SU-DHL-6 (cell line): ENCODE data around the gene ACE.

Experiments
- H2AFZ ChIP-seq: fragments of 200-600 bp; sonication (generic); 2 replicates; pipeline ENCODE4 v1.6.1; 2014; ENCODE audit warnings: low read depth, mild to moderate bottlenecking, moderate library complexity, mixed read lengths, antibody characterized with exemption, low read length; ENCODE audit not compliant: severe bottlenecking
- H3F3A ChIP-seq: fragments of 200-600 bp; shearing (Covaris generic); 2 replicates; pipeline ENCODE4 v1.6.0; 2016; ENCODE audit warnings: antibody characterized with exemption, mild to moderate bottlenecking; ENCODE audit not compliant: insufficient read depth
- H3K27ac ChIP-seq: fragments of 200-600 bp; sonication (generic); 2 replicates; pipeline ENCODE4 v1.5.1; 2016; ENCODE audit warnings: low read depth, mild to moderate bottlenecking, low read length, moderate library complexity, mixed read lengths
- H3K27me3 ChIP-seq: fragments of 200-600 bp; sonication (generic), shearing (Covaris generic); 2 replicates; pipeline ENCODE4 v1.6.0; 2014; ENCODE audit warnings: mild to moderate bottlenecking, low read length
- H3K36me3 ChIP-seq: fragments of 200-600 bp; sonication (generic); 2 replicates; pipeline ENCODE4 v1.6.1; 2014; ENCODE audit warnings: mild to moderate bottlenecking, low read length, mixed read lengths
- H3K4me2 ChIP-seq: fragments of 300-600, 200-600 bp; shearing (Covaris generic), sonication (generic); 2 replicates; pipeline ENCODE4 v1.6.0; 2014; ENCODE audit warnings: low read length, low read depth, mild to moderate bottlenecking; ENCODE audit not compliant: poor library complexity, severe bottlenecking
- H3K4me3 ChIP-seq: fragments of 200-600 bp; sonication (generic); 2 replicates; pipeline ENCODE4 v1.5.1; 2014; ENCODE audit warnings: antibody characterized with exemption, low read length, mild to moderate bottlenecking, mixed read lengths; ENCODE audit not compliant: insufficient read depth, poor library complexity, severe bottlenecking
- H3K79me2 ChIP-seq: fragments of 200-600 bp; sonication (generic); 2 replicates; pipeline ENCODE4 v1.6.1; 2014; ENCODE audit warnings: mild to moderate bottlenecking, low read length, moderate library complexity; ENCODE audit not compliant: insufficient read depth
- H3K9ac ChIP-seq: fragments of 200-600 bp; sonication (generic); 2 replicates; pipeline ENCODE4 v1.7.0; 2014; ENCODE audit warnings: mild to moderate bottlenecking, low read length
- H3K9me2 ChIP-seq: fragments of 200-600 bp; sonication (generic); replicated peaks from 2 replicates; pipeline ENCODE4 v1.6.1; 2014; ENCODE audit warnings: low read length; ENCODE audit not compliant: insufficient read depth
- H3K9me3 ChIP-seq: fragments of 200-600 bp; sonication (generic); 2 replicates; pipeline ENCODE4 v1.6.1; 2014; ENCODE audit warnings: low read length, mixed read lengths; ENCODE audit not compliant: insufficient read depth
- H4K20me1 ChIP-seq: fragments of 200-600 bp; sonication (generic); 2 replicates; pipeline ENCODE4 v1.6.1; 2014; ENCODE audit warnings: low read depth, mild to moderate bottlenecking, antibody characterized with exemption, low read length, moderate library complexity, mixed read lengths
- CTCF ChIP-seq: fragments of 200-600 bp; sonication (generic); IDR thresholded peaks from one replicate; pipeline ENCODE4 v1.5.1; 2017; ENCODE audit warnings: antibody characterized with exemption, mild to moderate bottlenecking, low read length, moderate library complexity; ENCODE audit not compliant: insufficient read depth, poor library complexity, severe bottlenecking
- EZH2phosphoT487 ChIP-seq: fragments of 200-600 bp; sonication (generic), shearing (Covaris generic); conservative IDR thresholded peaks from 2 replicates; pipeline ENCODE4 v1.6.1; 2018; ENCODE audit warnings: mild to moderate bottlenecking, antibody characterized with exemption, low read length, moderate library complexity, mixed read lengths

ACE gene

GRCh38 chr17:63546308-63547082 lies 69.6 kb downstream of the ACE start:
- Histone ChIP-seq H3K79me2 (peaks cover 11% of the 10 kb centered on the region), H3K27ac (no peak overlapping the region), H3K9me3 (no peaks in the 10 kb centered on the region), H3K36me3 (no peaks in the 10 kb centered on the region), H3K4me3 (no peak overlapping the region), H3F3A (no peaks in the 10 kb centered on the region), H2AFZ (no peak overlapping the region), H3K27me3 (no peaks in the 10 kb centered on the region), H3K9ac (no peak overlapping the region), H3K4me2 (no peak overlapping the region), H4K20me1 (no peaks in the 10 kb centered on the region), H3K9me2 (no peaks in the 10 kb centered on the region)
- TF ChIP-seq CTCF (no peak), EZH2phosphoT487 (no peak)

- no peak overlapping the region for H3K27ac ChIP-seq
- no peak overlapping the region for H3K4me2 ChIP-seq
- H3K27me3 ChIP-seq: no peaks in the 10 kb centered on the region
- H3F3A ChIP-seq: no peaks in the 10 kb centered on the region
- H4K20me1 ChIP-seq: peaks cover 1% of the 10 kb centered on the region; the same call in 1 of the 2 replicates
- H2AFZ ChIP-seq: no peak overlapping the region
- H3K9me2 ChIP-seq: no peaks in the 10 kb centered on the region
- no peaks in the 10 kb centered on the region for H3K36me3 ChIP-seq
- no peak overlapping the region for H3K9ac ChIP-seq
- H3K79me2 ChIP-seq: peaks cover 17% of the 10 kb centered on the region
- TF ChIP-seq CTCF: no peak
- no peak for TF ChIP-seq EZH2phosphoT487
- no peak overlapping the region for H3K4me3 ChIP-seq
- no peaks in the 10 kb centered on the region for H3K9me3 ChIP-seq
Measured at GRCh38 chr17:63547083-63547523, 70.2 kb downstream of the ACE start.
